ENCODE results near the gene DHTKD1. TPM values are rescaled to one million over a fixed set of nuclear protein-coding genes. Genes with fewer than 3 reads are reported as not detected.
A peak's percentile ranks its signal among the peaks of the same experiment; 100 is the strongest.

DHTKD1 gene
- total RNA-seq, 1 experiment from 2014 or later, result 8.1 TPM

GRCh38 chr10:12097791-12098190, 29.0 kb downstream of the DHTKD1 start:
- POLR2A ChIA-PET (ENCODE audit: unreplicated experiment), result no interaction called here
- peak; percentile 81 for ATAC-seq

GRCh38 chr10:12098966-12099365, 30.2 kb downstream of the DHTKD1 start:
- Histone ChIP-seq H3K36me3 (ENCODE audit: low read depth, low read length) (no peaks in the 10 kb centered on the region), H3F3A (ENCODE audit: low read length, unreplicated experiment) (no peaks in the 10 kb centered on the region), H3K4me1 (ENCODE audit: insufficient read depth, low read length) (peaks cover 11% of the 10 kb centered on the region), H3K27ac (ENCODE audit: low read length) (no peak overlapping the region), H3K4me2 (ENCODE audit: low read length) (no peak overlapping the region), H3K9ac (ENCODE audit: low read length) (no peak overlapping the region), H3K4me3 (ENCODE audit: low read length) (no peak overlapping the region), H3K9me2 (replicated peaks; ENCODE audit: low read length) (no peaks in the 10 kb centered on the region), H3K79me2 (ENCODE audit: low read length) (no peaks in the 10 kb centered on the region), H3K27me3 (ENCODE audit: low read length) (no peaks in the 10 kb centered on the region), H4K20me1 (ENCODE audit: low read length) (no peaks in the 10 kb centered on the region), H2AFZ (ENCODE audit: low read length) (no peak overlapping the region), H3K9me3 (ENCODE audit: low read length) (no peaks in the 10 kb centered on the region)
- ATAC-seq, result no peak
- TF ChIP-seq EZH2 (IDR thresholded peaks at IDR 0.05; ENCODE audit: low read length, unreplicated experiment) (no peak), CTCF (conservative IDR thresholded peaks at IDR 0.05; ENCODE audit: low read depth, low read length) (no peak), EZH2phosphoT487 (IDR thresholded peaks at IDR 0.05; ENCODE audit: borderline replicate concordance, low read length) (no peak)
- CTCF ChIA-PET, result no interaction called here
- no TSS peak for BruUV-seq (replicated peaks)
- no peak for DNase-seq
- POLR2A ChIA-PET (ENCODE audit: unreplicated experiment), result no interaction called here
- intact Hi-C loops (cut with micrococcal nuclease), result no loop called here

More at GRCh38 chr10:12097791-12098190, 29.0 kb downstream of the DHTKD1 start:
- Histone ChIP-seq H3K4me1 (ENCODE audit: insufficient read depth, low read length) (peaks cover 11% of the 10 kb centered on the region), H2AFZ (ENCODE audit: low read length) (no peak overlapping the region), H3K27me3 (ENCODE audit: low read length) (no peaks in the 10 kb centered on the region), H3K36me3 (ENCODE audit: low read depth, low read length) (no peaks in the 10 kb centered on the region), H3K4me3 (ENCODE audit: low read length) (no peak overlapping the region), H3K27ac (ENCODE audit: low read length) (peak overlapping the region; percentile 25; the same call in 1 of the 2 replicates), H3K9ac (ENCODE audit: low read length) (no peak overlapping the region), H3K4me2 (ENCODE audit: low read length) (no peak overlapping the region), H3F3A (ENCODE audit: low read length, unreplicated experiment) (no peaks in the 10 kb centered on the region), H4K20me1 (ENCODE audit: low read length) (no peaks in the 10 kb centered on the region), H3K9me2 (replicated peaks; ENCODE audit: low read length) (no peaks in the 10 kb centered on the region), H3K79me2 (ENCODE audit: low read length) (no peaks in the 10 kb centered on the region), H3K9me3 (ENCODE audit: low read length) (no peaks in the 10 kb centered on the region)
- BruUV-seq (replicated peaks), result no TSS peak
- intact Hi-C loops (cut with micrococcal nuclease), result no loop called here
- CTCF ChIA-PET, result no interaction called here
- peak; percentile 58 for DNase-seq
- TF ChIP-seq CTCF (conservative IDR thresholded peaks at IDR 0.05; ENCODE audit: low read depth, low read length) (no peak), EZH2phosphoT487 (IDR thresholded peaks at IDR 0.05; ENCODE audit: borderline replicate concordance, low read length) (no peak), EZH2 (IDR thresholded peaks at IDR 0.05; ENCODE audit: low read length, unreplicated experiment) (no peak)

GRCh38 chr10:12103802-12104201, 35.0 kb downstream of the DHTKD1 start:
- ATAC-seq, result no peak
- Histone ChIP-seq H3K36me3 (ENCODE audit: low read depth, low read length) (no peaks in the 10 kb centered on the region), H3K4me3 (ENCODE audit: low read length) (no peak overlapping the region), H4K20me1 (ENCODE audit: low read length) (no peaks in the 10 kb centered on the region), H3K27ac (ENCODE audit: low read length) (no peak overlapping the region), H3K79me2 (ENCODE audit: low read length) (no peaks in the 10 kb centered on the region), H3K9ac (ENCODE audit: low read length) (no peak overlapping the region), H3K9me3 (ENCODE audit: low read length) (no peaks in the 10 kb centered on the region), H3K4me2 (ENCODE audit: low read length) (no peak overlapping the region), H3K9me2 (replicated peaks; ENCODE audit: low read length) (no peaks in the 10 kb centered on the region), H2AFZ (ENCODE audit: low read length) (no peak overlapping the region), H3F3A (ENCODE audit: low read length, unreplicated experiment) (no peaks in the 10 kb centered on the region), H3K4me1 (ENCODE audit: insufficient read depth, low read length) (no peaks in the 10 kb centered on the region), H3K27me3 (ENCODE audit: low read length) (no peaks in the 10 kb centered on the region)
- BruUV-seq (replicated peaks), result no TSS peak
- CTCF ChIA-PET, result no interaction called here
- POLR2A ChIA-PET (ENCODE audit: unreplicated experiment), result no interaction called here
- DNase-seq, result no peak
- TF ChIP-seq CTCF (conservative IDR thresholded peaks at IDR 0.05; ENCODE audit: low read depth, low read length) (no peak), EZH2phosphoT487 (IDR thresholded peaks at IDR 0.05; ENCODE audit: borderline replicate concordance, low read length) (no peak), EZH2 (IDR thresholded peaks at IDR 0.05; ENCODE audit: low read length, unreplicated experiment) (no peak)
- intact Hi-C loops (cut with micrococcal nuclease), result no loop called here
